HFFc6 (cell line): Measurements from ENCODE around the gene DAZAP1. TPM values are rescaled to one million over a fixed set of nuclear protein-coding genes. Genes with fewer than 3 reads are reported as not detected.

Experiments used
- DNase-seq: peaks from one replicate; pipeline ENCODE4 v3.0.0-alpha.2; 2018
- H3K27ac Mint-ChIP-seq: 2 replicates; pipeline ENCODE4 v1.8.0; 2020; ENCODE audit warnings: mild to moderate bottlenecking, mixed read lengths
- H3K27me3 Mint-ChIP-seq: 2 replicates; pipeline ENCODE4 v1.8.0; 2021; ENCODE audit warnings: mild to moderate bottlenecking, moderate library complexity, mixed read lengths; ENCODE audit not compliant: insufficient read depth
- H3K36me3 Mint-ChIP-seq: 2 replicates; pipeline ENCODE4 v1.8.0; 2021; ENCODE audit warnings: low read depth, mixed read lengths
- H3K4me1 Mint-ChIP-seq: 2 replicates; pipeline ENCODE4 v1.8.0; 2020; ENCODE audit warnings: low read depth, mixed read lengths
- H3K4me3 Mint-ChIP-seq: 2 replicates; pipeline ENCODE4 v1.8.0; 2020; ENCODE audit warnings: mild to moderate bottlenecking, moderate library complexity, mixed read lengths
- H3K9me3 Mint-ChIP-seq: 2 replicates; pipeline ENCODE4 v1.8.0; 2020; ENCODE audit warnings: mild to moderate bottlenecking, mixed read lengths
- CTCF ChIP-seq: fragments of 200-600 bp; sonication (generic); IDR thresholded peaks from 2 replicates; pipeline ENCODE4 v1.5.0; 2021; ENCODE audit warnings: antibody characterized with exemption, mild to moderate bottlenecking
- total RNA-seq, 6 experiments: library from RNA; stranded (reverse); fragmentation: NEBNext Ultra II Directional; extraction: Animal tissue kit (Norgen Biotek cat#: 25700); gene quantifications; 2 replicates in 1 of 6; 3 replicates in 5 of 6; pipeline ENCODE4 v1.2.3, GENCODE V29; 2021

DAZAP1 gene
- total RNA-seq, 6 experiments from 2014 or later: 87.2 to 109 (median 103) TPM

GRCh38 chr19:1469255-1470054 is 62.1 kb downstream of the DAZAP1 start:
- Mint-ChIP-seq H3K9me3 (no peaks in the 10 kb centered on the region), H3K4me3 (peak overlapping the region; percentile 83; the same call in 1 of the 2 replicates), H3K27ac (no peak overlapping the region; the same call in 1 of the 2 replicates), H3K27me3 (peaks cover 8% of the 10 kb centered on the region), H3K36me3 (no peaks in the 10 kb centered on the region), H3K4me1 (no peaks in the 10 kb centered on the region)
- DNase-seq: no peak
- no peak for TF ChIP-seq CTCF

- Mint-ChIP-seq H3K36me3 (no peaks in the 10 kb centered on the region), H3K4me3 (peak overlapping the region; percentile 83), H3K27me3 (peaks cover 8% of the 10 kb centered on the region), H3K4me1 (no peaks in the 10 kb centered on the region), H3K9me3 (no peaks in the 10 kb centered on the region), H3K27ac (peak overlapping the region; percentile 51; the same call in 1 of the 2 replicates)
- no peak for DNase-seq
- TF ChIP-seq CTCF: no peak
Measured at GRCh38 chr19:1470055-1470304, 62.6 kb downstream of the DAZAP1 start.

- no peaks in the 10 kb centered on the region for H3K9me3 Mint-ChIP-seq
- DNase-seq: no peak
- H3K27ac Mint-ChIP-seq: peak overlapping the region; percentile 51; the same call in 1 of the 2 replicates
- H3K27me3 Mint-ChIP-seq: peaks cover 8% of the 10 kb centered on the region
- TF ChIP-seq CTCF: no peak
- no peaks in the 10 kb centered on the region for H3K4me1 Mint-ChIP-seq
- H3K36me3 Mint-ChIP-seq: no peaks in the 10 kb centered on the region
- peak overlapping the region; percentile 83 for H3K4me3 Mint-ChIP-seq
Measured at GRCh38 chr19:1470305-1471009, 63.1 kb downstream of the DAZAP1 start.

DNA sequence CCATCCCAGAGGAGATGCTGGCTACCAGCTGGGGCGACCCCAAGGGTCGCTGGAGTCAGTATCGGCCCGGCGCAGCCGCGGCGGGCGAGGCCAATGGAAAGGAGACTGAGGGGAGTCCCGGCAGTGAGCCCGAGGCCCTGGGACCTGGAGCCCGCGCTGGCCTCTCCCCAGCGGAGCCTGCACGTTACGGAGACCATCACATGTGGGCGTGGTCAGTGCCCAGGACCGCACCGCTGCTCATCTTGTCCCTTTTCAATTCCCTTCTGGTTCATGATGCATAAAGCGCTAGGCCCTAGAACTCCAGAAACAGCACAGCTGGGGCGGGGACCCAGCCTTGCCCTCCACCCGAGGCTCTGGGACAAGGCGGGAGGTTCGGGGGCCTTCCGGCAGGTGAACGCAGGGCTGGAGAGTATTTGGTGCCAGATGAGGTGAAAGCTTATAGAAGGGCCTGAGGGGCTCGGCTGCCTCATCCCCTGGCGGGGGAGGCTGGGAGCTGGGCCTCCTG is 63.7 kb downstream of the DAZAP1 start:
- H3K9me3 Mint-ChIP-seq: no peaks in the 10 kb centered on the region
- H3K4me1 Mint-ChIP-seq: no peaks in the 10 kb centered on the region
- H3K36me3 Mint-ChIP-seq: no peaks in the 10 kb centered on the region
- no peak for DNase-seq
- peak; percentile 54; the same call in 1 of the 2 replicates for TF ChIP-seq CTCF
- peaks cover 8% of the 10 kb centered on the region for H3K27me3 Mint-ChIP-seq
- H3K4me3 Mint-ChIP-seq: peak overlapping the region; percentile 55
- H3K27ac Mint-ChIP-seq: no peak overlapping the region

DNA sequence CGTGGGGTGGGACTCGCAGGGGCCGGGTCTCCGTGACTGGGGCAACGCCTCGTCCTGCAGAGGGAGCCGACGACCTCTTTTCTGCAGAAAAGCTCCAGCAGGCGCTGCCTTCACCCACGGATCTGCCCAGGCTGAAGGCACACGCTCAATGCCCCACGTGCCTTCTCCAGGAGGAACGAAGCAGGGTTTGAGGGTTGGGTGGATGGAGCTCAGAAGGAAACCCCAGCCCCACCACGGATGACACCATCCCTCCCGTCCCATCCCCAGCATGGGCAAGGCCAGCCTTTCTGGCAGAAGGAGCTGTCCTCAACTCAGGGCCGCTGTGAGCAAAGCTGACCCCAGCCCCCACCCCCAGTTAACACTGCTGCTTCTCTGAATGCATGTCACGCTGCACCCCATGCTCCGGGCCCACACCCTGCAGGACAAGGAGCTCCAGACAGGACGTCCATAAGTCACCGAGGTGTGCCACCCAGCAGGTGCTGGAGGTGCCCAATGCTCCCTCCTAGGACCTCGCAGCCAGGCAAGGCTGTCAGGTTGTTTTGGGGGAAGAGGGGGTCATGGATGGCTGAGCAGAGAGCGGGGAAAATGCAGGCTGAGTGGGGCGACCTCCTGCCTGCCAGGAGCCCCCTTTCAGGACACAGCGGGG is 64.3 kb downstream of the DAZAP1 start:
- Mint-ChIP-seq H3K9me3 (no peaks in the 10 kb centered on the region), H3K36me3 (no peaks in the 10 kb centered on the region), H3K4me3 (peak overlapping the region; percentile 55), H3K27ac (no peak overlapping the region), H3K27me3 (peaks cover 8% of the 10 kb centered on the region), H3K4me1 (no peaks in the 10 kb centered on the region)
- TF ChIP-seq CTCF: no peak; the same call in 1 of the 2 replicates
- peak; percentile 31 for DNase-seq
